GM18505 (cell line): ENCODE measurements around the gene PHB1.
A peak's percentile ranks its signal among the peaks of the same experiment; 100 is the strongest.
"Not testable (repeated sequence)": the region's sequence is repeated elsewhere in the genome, so short reads cannot be mapped to it uniquely, and the experiment has no call there.

ENCODE experiments used
- ATAC-seq: cut with Tn5 transposase; IDR thresholded peaks from one replicate; pipeline ENCODE4 v1.9.1; 2021; ENCODE audit not compliant: unreplicated experiment
- POLR2A ChIP-seq: IDR thresholded peaks from 4 replicates; pipeline ENCODE4 v1.6.1; 2011; ENCODE audit warnings: borderline replicate concordance; ENCODE audit not compliant: insufficient read depth, insufficient read length; ENCODE audit errors: extremely low read depth

The PHB1 gene

DNA sequence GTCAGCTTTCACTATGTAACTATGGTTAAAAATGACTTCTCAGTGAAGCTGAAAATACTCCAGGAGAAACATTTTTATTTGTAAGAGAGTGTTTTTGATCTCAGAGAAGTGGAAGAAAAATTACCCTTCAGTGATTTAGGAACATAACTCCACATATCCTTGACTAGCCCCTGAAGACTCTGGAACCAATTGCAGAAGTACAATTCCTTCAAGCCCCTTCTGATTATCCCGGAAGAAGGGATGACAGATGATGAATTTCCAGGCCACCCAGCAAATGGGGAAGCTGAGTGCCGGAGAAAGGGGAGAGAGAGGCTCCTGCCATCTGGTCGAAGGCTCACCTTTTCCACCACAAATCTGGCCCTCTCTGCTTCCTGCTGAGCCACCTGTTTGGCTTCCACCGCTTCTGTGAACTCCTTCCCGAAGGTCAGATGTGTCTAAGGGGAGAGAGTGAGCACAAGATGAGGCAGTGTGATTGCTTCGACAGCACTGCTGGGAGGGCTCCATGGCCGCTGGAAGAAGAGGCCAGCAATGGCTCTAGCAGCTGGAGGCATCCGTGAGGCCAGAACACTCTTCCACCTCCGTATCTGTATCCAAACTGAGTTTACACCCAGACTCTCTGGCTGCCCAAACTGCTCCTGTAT lies 8.1 kb downstream of the PHB1 start:
- ATAC-seq = no peak

DNA sequence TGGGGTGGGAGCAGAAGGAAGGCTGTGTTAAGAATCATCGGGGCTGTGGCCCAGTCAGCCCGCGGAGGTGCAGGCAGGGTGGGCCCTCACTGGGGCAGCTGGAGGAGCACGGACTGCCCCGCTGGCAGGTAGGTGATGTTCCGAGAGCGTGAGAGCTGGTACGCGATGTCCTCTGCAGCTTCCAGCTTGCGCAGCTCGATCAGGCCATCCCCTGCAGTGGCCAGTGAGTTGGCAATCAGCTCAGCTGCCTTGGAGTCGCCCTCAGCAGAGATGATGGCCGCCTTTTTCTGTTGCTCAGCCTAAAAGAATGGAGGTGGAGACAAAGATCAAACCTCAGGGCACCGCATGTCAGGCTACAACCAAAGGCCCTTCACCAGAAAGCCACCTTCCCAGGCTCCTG lies 9.8 kb downstream of the PHB1 start:
- no peak for TF ChIP-seq POLR2A
- ATAC-seq = no peak

More for the DNA sequence above, 8.1 kb downstream of the PHB1 start:
- no peak for TF ChIP-seq POLR2A

GRCh38 chr17:49404361-49404760 lies 10.3 kb downstream of the PHB1 start:
- no peak for TF ChIP-seq POLR2A
- no peak for ATAC-seq

DNA sequence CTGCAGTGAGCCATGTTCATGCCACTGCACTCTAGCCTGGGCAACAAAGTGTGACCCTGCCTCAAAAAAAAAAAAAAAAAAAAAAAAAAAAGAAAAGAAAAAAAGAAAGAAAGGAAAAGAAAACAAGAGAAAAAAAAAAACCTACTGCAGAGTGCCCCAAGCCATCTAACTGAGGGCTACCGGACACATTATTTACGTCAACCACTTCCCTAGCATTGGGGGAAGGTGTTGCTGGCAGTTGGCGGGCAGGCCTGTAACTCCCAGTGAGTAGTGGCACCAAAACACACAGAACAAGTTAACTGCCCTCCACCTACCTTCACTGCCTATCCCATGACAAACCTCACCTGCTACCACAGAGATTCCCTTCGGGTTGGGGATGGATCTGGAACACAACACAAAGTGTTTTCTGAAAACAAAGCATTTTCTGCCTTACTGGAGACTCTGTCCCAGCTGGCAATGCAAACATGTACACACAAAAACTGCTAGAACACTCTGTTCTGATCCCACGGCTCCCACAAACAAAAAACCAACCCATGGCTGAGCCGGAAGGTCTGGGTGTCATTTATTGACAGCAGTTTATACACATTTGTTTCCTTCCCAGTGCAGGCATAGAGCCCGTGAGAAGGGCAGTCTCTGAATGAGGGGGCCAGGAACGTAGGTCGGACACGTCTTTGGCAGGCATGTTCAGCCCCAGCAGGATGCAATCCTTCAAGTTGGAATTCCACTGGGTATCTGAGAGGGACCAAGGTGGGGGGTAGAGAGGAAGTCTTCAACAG lies 11.0 kb downstream of the PHB1 start:
- ATAC-seq = no peak
- no peak for TF ChIP-seq POLR2A

DNA sequence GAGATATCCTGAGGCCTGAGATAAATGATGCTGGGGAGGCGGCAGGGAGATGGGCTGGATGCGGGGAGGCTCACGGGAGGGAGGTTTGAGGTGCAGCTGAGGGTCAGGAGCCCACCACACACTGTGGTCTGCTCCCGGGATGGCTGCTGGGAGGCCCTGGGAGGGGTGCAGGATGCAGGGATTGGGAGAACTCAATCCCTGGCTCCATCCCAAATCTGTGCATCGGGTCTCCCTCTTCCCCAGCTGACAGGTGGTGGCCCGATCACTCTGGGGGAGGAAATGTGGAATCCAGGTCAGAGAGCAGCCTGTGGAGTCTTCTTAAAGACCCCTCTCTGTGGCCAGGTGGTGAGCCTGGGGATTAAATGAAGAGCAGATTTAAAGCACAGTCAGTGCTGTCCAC lies 12.0 kb downstream of the PHB1 start:
- no peak for ATAC-seq
- no peak for TF ChIP-seq POLR2A

GRCh38 chr17:49401971-49402611 lies 12.6 kb downstream of the PHB1 start:
- TF ChIP-seq POLR2A = no peak
- no peak for ATAC-seq

DNA sequence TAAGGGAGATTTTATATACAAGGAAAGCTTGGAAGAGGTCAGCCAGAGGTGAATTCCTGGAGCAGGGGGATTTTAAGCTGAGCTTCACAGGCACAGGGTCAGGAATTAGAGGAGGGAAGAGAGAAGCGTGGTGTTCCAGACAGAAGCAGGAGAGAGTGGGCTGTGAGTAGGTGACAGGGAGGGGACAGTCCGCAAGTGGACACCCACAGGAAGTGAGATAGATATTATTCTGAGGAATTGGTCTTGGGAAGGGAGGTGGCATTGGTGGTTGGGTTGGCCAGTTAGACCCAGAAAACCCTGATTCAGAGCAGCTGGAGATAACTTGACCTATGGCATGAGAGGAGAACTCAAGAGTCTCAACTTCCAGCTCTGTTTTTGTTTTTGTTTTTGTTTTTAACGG lies 14.7 kb downstream of the PHB1 start:
- TF ChIP-seq POLR2A = no peak
- no peak for ATAC-seq

DNA sequence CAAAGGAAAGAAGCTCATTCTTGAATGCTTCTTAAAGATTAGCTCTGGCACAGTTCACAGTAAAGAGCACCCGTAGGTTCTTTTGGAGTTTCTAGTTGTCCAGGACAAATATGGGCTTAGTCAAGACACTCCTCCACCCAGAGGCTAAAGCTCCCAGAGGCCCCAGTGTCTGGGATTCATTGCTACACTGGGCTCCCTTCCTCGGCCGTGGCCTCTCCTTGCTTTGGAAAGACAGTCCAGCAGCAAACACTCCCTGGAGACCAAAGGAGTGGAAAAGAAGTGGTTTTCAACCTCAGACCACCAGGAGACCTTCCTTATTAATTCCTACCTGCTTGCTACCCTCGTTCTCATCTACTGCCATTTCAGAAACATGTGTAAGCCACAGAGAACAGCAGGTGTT lies 17.1 kb downstream of the PHB1 start:
- no peak for TF ChIP-seq POLR2A
- ATAC-seq = no peak

DNA sequence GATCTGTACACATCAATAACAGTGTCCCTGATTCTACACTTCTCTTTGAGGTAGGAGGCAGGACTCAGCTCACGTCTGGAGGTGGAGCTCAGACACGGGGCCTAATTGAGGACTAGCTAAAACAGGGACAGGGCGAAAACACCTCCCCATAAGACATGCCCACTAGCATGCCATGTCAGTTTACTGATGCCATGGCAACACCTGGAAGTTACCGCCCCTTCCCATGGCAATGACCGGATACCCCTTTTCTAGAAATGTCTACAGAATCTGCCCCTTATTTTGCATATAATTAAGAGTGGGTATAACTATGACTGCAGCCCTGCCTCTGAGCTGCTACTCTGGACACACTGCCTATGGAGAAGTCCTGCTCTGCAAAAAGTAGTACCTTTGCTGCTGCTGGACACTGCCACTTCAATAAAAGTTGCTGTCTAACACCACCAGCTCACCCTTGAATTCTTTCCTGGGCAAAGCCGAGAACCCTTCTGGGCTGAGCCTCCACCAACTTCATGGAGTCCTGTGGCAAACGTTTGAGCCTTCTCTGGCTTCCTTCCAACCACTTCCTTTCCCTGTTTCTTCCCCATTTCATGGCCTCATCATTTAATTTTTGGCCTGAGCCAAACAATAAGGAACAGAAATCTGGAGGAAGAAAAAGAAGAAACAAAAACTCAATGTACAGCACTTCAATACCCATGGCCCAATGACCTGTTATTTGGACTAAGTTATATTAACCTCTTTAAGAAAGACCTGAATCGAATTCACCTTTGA lies 21.0 kb downstream of the PHB1 start:
- no peak for TF ChIP-seq POLR2A
- no peak for ATAC-seq

DNA sequence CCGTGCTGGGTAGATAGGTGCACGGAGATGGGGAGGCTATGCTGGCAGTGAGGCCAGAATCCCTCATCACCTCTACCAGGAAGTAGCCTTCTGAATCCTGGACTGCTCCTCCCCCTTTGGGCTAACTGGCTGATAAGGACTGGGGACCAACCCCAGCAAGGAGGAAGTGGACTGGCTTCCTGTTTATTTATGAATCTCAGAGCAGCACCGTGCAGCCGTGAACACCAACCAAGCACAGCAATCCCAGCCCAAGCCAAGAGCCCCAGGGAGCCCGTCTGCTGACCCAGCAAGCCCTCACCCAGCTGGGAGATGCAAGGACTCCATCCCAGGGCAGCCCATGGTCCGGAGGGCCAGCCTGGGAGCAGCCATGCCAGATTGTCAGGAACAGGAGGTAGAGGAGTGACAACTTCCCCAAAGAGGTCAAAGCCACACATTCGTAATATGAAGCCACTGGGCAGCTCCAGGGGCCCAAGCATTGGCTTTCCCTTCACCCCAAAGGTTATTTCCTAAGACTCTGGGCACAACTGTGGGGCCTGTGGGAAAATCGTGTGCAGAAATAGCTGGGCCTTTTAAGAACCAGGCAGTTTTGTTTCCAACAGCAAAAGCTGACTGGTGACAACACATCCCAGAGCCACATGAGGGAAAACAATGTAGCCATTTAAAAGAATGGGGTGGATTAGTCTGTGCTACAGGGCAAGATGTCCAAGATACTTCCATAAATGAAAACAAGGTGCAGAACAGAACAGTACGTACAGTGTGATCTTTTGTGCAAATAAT lies 23.9 kb downstream of the PHB1 start:
- TF ChIP-seq POLR2A = peak; percentile 54
- no peak for ATAC-seq

DNA sequence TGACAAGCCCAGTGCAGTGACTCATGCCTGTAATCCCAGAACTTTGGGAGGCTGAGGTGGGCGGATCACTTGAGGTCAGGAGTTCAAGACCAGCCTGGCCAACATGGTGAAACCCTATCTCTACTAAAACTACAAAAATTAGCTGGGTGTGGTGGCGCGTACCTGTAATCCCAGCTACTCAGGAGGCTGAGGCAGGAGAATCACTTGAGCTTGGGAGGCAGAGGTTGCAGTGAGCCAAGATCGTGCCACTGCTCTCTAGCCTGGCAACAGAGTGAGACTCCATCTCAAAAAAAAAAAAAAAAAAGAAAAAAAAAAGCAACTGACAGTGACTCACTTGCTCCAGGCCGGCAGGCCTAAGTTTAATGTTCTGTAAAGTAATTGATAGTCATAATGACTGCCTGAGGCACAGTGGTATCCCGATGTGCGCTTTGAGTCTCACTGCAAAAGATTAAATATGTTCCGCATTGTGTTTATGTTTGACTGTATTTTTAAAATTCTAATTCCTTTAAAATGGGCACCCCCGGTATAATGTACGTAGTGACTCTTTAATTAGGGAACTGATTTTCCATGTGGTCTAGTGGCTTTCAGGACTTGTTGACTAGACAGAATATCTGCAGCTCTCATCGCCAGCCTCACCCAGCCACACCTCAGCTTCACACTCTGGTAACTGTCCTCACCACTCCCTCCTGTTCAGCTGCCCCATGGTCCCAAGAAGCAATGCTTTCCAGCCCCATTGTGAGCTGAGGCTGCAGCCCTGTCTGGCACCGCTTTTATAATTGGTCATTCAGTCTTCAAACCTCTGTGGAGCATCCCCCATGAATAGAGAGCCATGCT lies 25.0 kb downstream of the PHB1 start:
- ATAC-seq = not testable (repeated sequence)
